Measurements from ENCODE around the gene CASTOR2.
A peak's percentile ranks its signal among the peaks of the same experiment; 100 is the strongest.
"Not testable (repeated sequence)": the region's sequence is repeated elsewhere in the genome, so short reads cannot be mapped to it uniquely, and the experiment has no call there.

The CASTOR2 gene

DNA sequence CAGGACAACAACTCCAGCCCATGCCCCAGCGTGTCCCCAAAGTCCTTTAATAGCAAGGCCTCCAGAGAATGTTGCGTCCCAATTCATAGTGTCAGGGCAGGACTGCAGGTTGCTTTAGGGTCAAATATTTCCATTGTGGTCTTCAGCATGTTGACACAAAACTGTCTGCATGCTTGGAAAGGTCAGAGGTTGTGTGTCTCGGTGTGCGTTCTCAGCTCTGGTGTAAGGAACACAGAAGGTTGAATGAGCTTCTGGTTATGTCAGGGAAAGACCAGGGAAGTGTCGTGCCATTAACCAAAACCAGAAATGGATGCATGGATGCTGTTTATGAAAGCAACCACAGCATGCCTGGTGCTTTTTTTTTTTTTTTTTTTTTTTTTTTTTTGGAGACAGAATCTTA lies 31.9 kb downstream of the CASTOR2 start:
- not testable (repeated sequence) for DNase-seq

GRCh38 chr7:74997811-74998210 lies 33.3 kb downstream of the CASTOR2 start:
- peak; percentile 45 for DNase-seq

GRCh38 chr7:75001356-75001755 lies 36.9 kb downstream of the CASTOR2 start:
- DNase-seq: not testable (repeated sequence)

DNA sequence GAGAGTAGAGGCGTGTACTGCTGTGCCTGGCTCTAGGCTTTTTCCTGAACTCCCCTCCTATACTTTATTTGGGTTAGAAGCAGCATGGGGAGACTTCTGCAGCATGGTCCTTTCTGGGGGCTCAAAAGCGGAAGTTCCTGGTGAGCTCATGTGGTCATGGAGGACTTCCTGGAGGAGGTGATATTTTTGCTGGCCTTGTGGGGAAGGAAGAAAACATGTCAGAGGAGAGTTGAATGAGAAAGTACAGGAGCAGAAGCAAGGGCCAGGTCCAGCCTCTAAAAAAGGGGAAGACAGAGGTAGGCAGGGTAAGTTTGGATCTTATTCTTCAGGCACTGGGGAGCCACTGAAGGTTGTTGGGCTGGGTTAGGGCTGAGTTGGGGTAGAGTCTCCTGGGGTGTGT lies 45.5 kb downstream of the CASTOR2 start:
- no peak for DNase-seq

- no peak for DNase-seq
These were observed 53.3 kb downstream of the CASTOR2 start for GRCh38 chr7:75017832-75018231.

DNA sequence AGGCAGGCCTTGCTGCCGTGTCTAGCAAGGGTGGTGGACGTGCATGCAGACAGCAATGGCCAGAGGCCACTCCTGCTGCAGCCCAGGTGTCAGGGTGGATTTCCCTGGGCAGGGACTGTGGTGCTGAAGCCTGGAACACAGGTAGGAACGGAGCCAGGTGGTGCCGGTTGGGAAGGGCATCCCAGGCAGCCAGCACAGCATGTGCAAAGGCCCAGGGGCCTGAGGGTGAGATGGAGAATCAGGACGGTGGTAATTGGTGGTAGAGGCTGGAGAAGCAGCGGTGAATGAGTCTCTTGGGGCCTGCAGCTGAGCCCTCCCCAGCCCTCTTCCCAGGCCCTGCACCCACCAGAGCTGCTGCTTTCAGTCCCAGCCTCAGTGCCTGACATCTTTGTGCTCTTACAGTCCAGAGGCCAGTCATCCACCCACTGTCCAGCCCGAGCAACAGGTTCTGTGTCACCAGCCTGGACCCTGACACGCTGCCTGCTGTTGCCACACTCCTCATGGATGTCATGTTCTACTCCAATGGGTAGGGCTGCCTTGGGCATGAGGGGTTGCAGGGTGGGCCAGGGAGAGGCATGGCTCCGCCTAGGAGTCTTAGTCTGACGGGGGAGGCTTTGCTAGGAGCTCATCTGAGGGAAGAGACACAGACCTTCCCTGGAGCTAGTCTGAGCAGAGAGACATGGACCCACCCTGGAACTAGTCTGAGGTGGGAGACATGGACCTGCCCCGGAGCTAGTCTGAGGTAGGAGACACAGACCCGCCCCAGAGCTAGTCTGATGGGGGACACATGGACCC lies 54.3 kb downstream of the CASTOR2 start:
- no peak for DNase-seq

DNA sequence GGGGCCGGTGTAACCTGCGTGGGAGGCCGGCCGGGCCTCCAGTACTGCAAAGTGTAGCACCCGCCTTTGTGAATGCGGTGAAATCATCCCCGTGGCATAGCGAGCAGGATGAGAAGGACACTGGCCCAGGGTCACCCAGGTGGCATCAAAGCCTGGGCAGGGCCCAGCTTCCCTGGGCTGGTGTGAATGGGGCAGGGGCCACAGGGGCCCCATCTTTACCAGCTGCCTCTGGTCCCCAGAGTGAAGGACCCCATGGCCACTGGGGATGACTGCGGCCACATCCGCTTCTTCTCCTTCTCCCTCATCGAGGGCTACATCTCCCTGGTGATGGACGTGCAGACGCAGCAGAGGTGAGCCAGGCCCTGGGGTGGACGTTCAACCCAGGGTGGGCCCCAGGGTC lies 55.3 kb downstream of the CASTOR2 start:
- DNase-seq: no peak

DNA sequence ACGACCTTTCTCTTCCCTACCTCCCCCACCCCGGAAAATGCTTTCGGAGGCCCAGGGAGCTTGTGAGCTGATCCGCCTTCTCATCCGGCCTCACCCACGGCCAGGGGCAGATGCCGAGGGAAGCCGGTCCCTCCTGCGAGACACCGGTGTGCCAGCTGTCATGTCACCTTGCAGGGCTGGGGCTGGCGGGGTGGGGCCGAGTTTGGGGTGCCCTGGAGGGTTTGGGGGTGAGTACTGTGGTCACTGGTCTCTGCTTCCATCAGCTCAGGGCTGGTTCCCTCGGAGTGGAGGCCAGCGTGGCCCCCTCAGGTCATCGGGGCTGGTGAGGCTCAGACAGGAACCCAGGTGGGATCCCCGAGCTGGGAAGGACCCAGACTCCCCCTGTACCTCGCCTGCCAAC lies 60.4 kb downstream of the CASTOR2 start:
- no peak for DNase-seq

- no peak for DNase-seq
These were observed 63.8 kb downstream of the CASTOR2 start for GRCh38 chr7:75028299-75028698.

DNA sequence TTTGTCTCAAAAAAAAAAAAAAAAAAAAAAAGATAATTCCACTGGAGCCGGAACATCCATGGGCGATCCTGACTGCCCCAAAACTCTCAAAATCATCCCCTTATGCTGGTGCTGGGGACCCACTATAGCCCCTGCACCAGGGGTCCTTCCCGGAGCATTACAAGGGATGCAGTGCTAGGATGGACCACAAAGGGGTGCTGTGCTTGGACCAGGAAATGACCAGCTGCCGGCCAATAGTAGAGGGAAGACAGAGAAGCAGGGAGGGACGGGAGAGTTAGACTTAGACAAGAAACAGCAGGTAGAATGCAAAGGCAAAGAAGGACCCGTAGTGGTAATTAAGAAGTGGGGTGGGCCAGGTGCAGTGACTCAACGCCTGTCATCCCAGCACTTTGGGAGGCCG lies 68.6 kb downstream of the CASTOR2 start:
- DNase-seq: no peak

DNA sequence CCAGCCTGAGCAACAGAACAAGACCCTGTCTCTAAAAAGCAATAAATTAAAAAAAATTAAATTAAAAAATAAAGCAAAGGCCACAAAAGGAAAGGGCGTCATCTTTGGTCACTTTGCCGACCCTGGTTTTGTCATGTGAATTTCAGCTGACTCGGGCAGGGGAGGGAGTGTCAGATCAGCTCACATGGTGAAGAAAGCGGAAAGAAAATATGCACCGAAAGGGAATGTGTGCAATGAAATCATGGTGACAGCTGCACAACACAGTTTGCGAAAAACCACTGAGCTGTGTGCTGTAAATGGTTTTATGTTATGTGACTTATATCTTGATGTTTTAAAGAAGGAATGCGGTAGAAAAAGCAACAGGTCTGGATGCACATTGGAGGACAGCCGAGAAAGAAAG lies 69.3 kb downstream of the CASTOR2 start:
- DNase-seq: no peak

GRCh38 chr7:75038508-75038907 lies 74.0 kb downstream of the CASTOR2 start:
- no peak for DNase-seq

DNA sequence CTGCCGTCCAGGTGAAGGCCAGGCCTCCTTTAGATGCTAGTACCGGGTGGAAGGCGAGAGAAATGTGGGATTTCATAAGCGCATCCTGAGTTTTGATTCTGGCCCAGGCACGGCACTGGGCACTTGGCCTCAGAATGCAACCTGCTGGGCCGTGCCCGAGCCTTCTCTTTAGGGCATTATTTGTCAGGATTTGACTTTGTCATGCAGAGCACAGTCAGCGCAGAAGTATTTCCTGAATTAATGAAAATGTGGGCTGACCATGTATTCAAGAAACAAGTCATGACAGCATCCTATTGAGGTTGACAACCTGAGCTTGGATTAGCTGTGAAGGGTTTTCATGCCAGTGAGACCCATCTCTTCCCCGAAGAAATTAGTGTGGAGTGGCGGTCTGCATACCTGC lies 74.7 kb downstream of the CASTOR2 start:
- no peak for DNase-seq

DNA sequence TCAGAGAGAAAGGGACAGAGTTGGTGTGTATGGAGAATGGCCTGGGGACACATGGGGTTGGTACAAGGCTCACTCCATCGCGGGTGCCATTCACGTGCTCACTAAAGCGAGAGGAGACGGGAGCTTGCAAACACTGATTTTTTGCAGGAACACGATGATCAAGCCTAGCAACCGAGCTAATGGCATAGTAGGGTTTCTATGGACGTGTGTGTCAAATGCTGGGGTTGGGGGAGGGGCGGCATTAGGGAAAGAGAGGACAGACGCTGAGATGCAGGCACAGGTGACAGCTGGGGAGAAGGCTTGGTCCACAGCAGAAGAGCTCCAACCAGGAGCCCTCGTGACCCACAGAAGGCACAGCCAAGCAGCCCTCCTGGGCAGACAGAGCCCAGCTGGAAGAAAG lies 75.2 kb downstream of the CASTOR2 start:
- DNase-seq: no peak

DNA sequence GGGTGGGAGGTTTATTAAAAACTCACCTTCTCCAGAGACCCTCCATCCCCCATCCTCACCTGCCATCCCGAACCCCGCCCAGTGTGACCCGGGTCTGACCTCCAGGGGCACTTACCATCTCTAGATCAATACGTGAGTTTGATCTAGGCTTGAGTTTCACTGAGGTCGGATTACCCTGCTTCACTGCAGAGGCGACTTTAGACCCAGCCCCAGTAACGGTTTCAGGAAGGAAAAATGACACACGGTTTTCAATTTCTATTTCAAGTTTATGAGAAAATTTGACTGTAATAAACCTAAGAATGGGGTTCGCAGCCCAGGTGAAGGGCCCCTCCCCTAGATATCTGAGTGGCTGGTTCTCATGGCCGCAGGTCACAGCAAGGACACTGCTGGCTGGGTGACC lies 76.0 kb downstream of the CASTOR2 start:
- no peak for DNase-seq

DNA sequence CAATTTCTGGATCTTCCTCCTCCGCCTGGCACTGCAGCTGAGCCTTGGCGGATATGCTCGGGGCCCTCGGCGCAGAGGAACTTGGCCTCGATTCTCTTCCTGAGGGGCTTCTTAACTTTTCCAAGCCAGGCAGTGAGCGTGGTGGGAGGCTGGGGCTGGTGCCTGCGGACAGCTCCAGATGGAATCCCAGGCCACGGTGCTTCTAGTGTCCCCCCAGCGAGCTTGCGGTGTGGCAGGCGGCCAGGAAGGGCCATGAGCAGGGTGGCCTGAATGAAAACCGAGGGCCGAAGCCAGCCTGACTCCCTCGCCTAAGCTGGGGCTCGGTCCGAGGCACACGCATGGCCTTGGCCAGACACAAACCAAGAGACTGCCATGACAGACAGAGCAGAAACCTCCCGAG lies 77.8 kb downstream of the CASTOR2 start:
- no peak for DNase-seq

GRCh38 chr7:75042831-75043703 lies 78.6 kb downstream of the CASTOR2 start:
- no peak for DNase-seq

DNA sequence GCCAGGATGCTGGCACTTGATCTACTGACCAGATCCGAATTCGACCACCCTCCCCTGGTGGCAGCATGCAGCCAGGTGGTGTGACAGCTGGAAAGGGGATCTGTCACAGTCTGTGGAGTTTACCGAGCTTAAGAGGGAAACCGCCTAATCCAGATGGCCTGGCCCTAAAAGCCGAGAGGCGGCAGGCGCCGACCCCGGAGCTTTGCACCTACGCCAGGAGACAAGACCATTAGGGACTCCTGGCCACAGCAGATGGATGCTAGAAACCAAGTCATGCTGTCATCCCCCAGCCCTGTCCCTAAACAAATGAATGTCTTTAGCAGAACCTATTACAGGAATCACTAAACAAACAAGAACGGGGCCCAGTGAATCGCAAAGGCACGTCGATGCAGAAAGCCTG lies 81.4 kb downstream of the CASTOR2 start:
- DNase-seq: no peak

- DNase-seq: peak; percentile 47
These were observed 84.2 kb downstream of the CASTOR2 start for GRCh38 chr7:75048435-75049379.

GRCh38 chr7:75049817-75050216 lies 85.3 kb downstream of the CASTOR2 start:
- no peak for DNase-seq

DNA sequence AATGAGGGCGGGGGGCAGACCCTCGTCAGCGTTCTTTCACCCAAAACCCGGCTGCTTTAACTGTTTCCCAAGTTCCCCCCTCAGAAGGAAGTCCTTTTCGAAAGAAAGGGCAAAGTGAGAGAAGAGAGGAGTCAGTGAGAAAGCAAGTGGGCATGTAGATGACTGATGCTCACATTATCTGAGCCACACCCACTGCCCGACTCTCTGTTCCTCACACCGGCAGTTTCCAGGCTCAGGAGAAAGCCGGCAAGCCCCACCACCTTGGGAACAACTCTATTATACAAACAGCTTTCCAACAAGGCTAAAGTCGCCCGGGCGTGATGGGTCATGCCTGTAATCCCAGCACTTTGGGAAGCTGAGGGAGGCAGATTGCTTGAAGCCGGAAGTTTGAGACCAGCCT lies 86.0 kb downstream of the CASTOR2 start:
- DNase-seq: no peak

DNA sequence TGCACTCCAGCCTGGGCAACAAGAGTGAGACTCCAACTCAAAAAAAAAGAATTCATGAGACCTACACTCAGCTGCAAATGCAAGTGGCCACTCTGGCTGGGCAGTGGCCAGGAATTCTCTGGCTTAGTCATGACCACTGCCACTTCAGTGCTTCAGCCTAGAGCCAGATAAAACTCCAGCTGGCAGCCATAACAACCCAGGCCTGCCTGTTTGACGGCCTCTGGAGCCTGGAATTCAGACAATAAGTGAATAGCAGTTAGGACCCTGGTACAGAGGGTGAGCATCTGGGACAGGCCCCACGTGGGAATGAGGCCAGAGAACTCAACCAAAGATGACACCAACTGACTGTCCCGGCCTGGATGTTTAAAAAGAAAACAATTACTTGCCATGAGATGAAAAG lies 90.2 kb downstream of the CASTOR2 start:
- peak; percentile 70 for DNase-seq

DNA sequence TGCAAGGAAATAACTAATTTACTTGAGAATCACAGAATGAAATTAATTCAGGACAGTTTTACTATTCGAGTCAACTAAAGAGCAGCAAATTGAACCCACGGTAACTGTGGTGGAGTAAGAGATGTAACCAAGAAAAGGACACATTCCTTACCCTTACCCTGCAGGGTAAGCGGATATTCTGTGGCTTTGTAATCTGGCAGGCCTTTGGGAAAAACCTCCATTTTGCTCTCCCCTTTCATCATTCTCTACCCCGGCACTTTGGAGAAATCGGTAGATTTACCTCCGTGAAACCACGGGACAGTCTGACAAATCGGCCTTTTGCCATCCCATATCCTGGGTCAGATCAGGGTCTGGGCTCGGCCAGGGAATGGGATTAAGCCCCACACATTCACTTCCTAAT lies 90.7 kb downstream of the CASTOR2 start:
- no peak for DNase-seq
